ENCODE measurements around the gene SLC10A6.

- TF ChIP-seq POLR2AphosphoS5 (IDR thresholded peaks at IDR 0.05; ENCODE audit: borderline replicate concordance, low read depth, low read length) = no peak
- TF ChIP-seq EZH2 (IDR thresholded peaks at IDR 0.05) = no peak
- no peak for TF ChIP-seq FOXP2 (optimal IDR thresholded peaks at IDR 0.05; ENCODE audit: control extremely low read depth, extremely low read length, insufficient read depth)
Measured at GRCh38 chr4:86809809-86810208, 39.4 kb downstream of the SLC10A6 start.
